Lower lobe of right lung (tissue), 2 donors: ENCODE measurements around the gene LIMD2. TPM values are rescaled to one million over a fixed set of nuclear protein-coding genes. Genes with fewer than 3 reads are reported as not detected.
A peak's percentile ranks its signal among the peaks of the same experiment; 100 is the strongest.

Source experiments
- ATAC-seq, 2 donors: fragments of 200-7000 bp; cut with Tn5 transposase; one replicate each; pipeline ENCODE4 v1.9.1; 2020 to 2022; ENCODE audit warnings: mild to moderate bottlenecking in 2 of 2, moderate library complexity in 2 of 2
- DNase-seq: peaks from one replicate; pipeline ENCODE4 v3.0.0-alpha.2; 2020
- H3K27ac ChIP-seq: fragments of 200-600 bp; one replicate; pipeline ENCODE4 v1.8.0; 2022
- H3K27me3 ChIP-seq: fragments of 200-600 bp; one replicate; pipeline ENCODE4 v1.8.0; 2022; ENCODE audit warnings: low read depth
- H3K36me3 ChIP-seq: fragments of 200-600 bp; one replicate; pipeline ENCODE4 v1.8.0; 2022; ENCODE audit warnings: mild to moderate bottlenecking
- H3K4me1 ChIP-seq: fragments of 200-600 bp; one replicate; pipeline ENCODE4 v1.8.0; 2022
- H3K4me3 ChIP-seq: fragments of 200-600 bp; one replicate; pipeline ENCODE4 v1.8.0; 2022; ENCODE audit warnings: mild to moderate bottlenecking
- H3K9me3 ChIP-seq: fragments of 200-600 bp; one replicate; pipeline ENCODE4 v1.8.0; 2022
- CTCF ChIP-seq: fragments of 200-600 bp; IDR thresholded peaks from one replicate; pipeline ENCODE4 v1.8.0; 2022; ENCODE audit warnings: antibody characterized with exemption, mild to moderate bottlenecking
- intact Hi-C: fragments of 100-400 bp; cut with DNase I; formaldehyde crosslinking; loops from one replicate; pipeline ENCODE4 v1.11.0; 2022
- total RNA-seq: library from RNA; stranded (reverse); fragmentation: NEBNext Ultra II Directional; extraction: Animal tissue kit (Norgen Biotek cat#: 25700); gene quantifications from one replicate; pipeline ENCODE4 v1.2.1, GENCODE V29; 2021
- donor health status: DM: no; HTN: yes; CAD: no; lungs with severe emphysema.

The LIMD2 gene
- total RNA-seq, 1 donor from 2014 or later, result 25.9 TPM

- Histone ChIP-seq H3K4me1 (peaks cover 28% of the 10 kb centered on the region), H3K9me3 (no peaks in the 10 kb centered on the region), H3K27me3 (no peaks in the 10 kb centered on the region), H3K27ac (no peak overlapping the region), H3K36me3 (peaks cover 82% of the 10 kb centered on the region), H3K4me3 (no peak overlapping the region)
- ATAC-seq (no peak), DNase-seq (no peak)
- TF ChIP-seq CTCF, result no peak
- intact Hi-C loops, result no loop called here
Observed at GRCh38 chr17:63685041-63685440, 14.9 kb downstream of the LIMD2 start.

GRCh38 chr17:63682981-63683380 is 16.9 kb downstream of the LIMD2 start:
- peaks cover 32% of the 10 kb centered on the region for H3K4me1 ChIP-seq
- H3K4me3 ChIP-seq, result no peak overlapping the region
- H3K36me3 ChIP-seq, result peaks cover 76% of the 10 kb centered on the region
- ATAC-seq, result no peak
- H3K27ac ChIP-seq, result no peak overlapping the region
- no peaks in the 10 kb centered on the region for H3K27me3 ChIP-seq
- H3K9me3 ChIP-seq, result no peaks in the 10 kb centered on the region
- intact Hi-C loops, result no loop called here
- no peak for TF ChIP-seq CTCF
- no peak for DNase-seq

- Histone ChIP-seq H3K4me3 (no peak overlapping the region), H3K4me1 (peaks cover 32% of the 10 kb centered on the region), H3K36me3 (peaks cover 76% of the 10 kb centered on the region), H3K27ac (no peak overlapping the region), H3K9me3 (no peaks in the 10 kb centered on the region), H3K27me3 (no peaks in the 10 kb centered on the region)
- DNase-seq (no peak), ATAC-seq (no peak)
- intact Hi-C loops, result no loop called here
- no peak for TF ChIP-seq CTCF
Observed at GRCh38 chr17:63682441-63682840, 17.5 kb downstream of the LIMD2 start.

GRCh38 chr17:63681530-63681929 is 18.4 kb downstream of the LIMD2 start:
- TF ChIP-seq CTCF, result no peak
- H3K27ac ChIP-seq, result peak overlapping the region; percentile 33
- H3K4me3 ChIP-seq, result no peak overlapping the region
- no peaks in the 10 kb centered on the region for H3K27me3 ChIP-seq
- ATAC-seq (peak; percentile 67 to 74), DNase-seq (no peak)
- H3K9me3 ChIP-seq, result no peaks in the 10 kb centered on the region
- H3K36me3 ChIP-seq, result peaks cover 72% of the 10 kb centered on the region
- intact Hi-C loops, result no loop called here
- peaks cover 41% of the 10 kb centered on the region for H3K4me1 ChIP-seq

- DNase-seq (no peak), ATAC-seq (peak; percentile 25 to 69)
- Histone ChIP-seq H3K4me1 (peaks cover 49% of the 10 kb centered on the region), H3K9me3 (no peaks in the 10 kb centered on the region), H3K27ac (peak overlapping the region; percentile 33), H3K27me3 (no peaks in the 10 kb centered on the region), H3K4me3 (no peak overlapping the region), H3K36me3 (peaks cover 64% of the 10 kb centered on the region)
- TF ChIP-seq CTCF, result no peak
- intact Hi-C loops, result no loop called here
Observed at GRCh38 chr17:63680700-63681099, 19.2 kb downstream of the LIMD2 start.

GRCh38 chr17:63679214-63679613 is 20.7 kb downstream of the LIMD2 start:
- H3K27ac ChIP-seq, result no peak overlapping the region
- H3K36me3 ChIP-seq, result peaks cover 49% of the 10 kb centered on the region
- H3K27me3 ChIP-seq, result no peaks in the 10 kb centered on the region
- no peak for TF ChIP-seq CTCF
- intact Hi-C loops, result no loop called here
- H3K4me3 ChIP-seq, result no peak overlapping the region
- no peak for ATAC-seq
- no peaks in the 10 kb centered on the region for H3K9me3 ChIP-seq
- DNase-seq, result no peak
- H3K4me1 ChIP-seq, result peaks cover 56% of the 10 kb centered on the region
